Endodermal cell (in vitro differentiated cells): ENCODE data around the gene CBFA2T3. TPM values are rescaled to one million over a fixed set of nuclear protein-coding genes. Genes with fewer than 3 reads are reported as not detected.
"Not testable (repeated sequence)": the region's sequence is repeated elsewhere in the genome, so short reads cannot be mapped to it uniquely, and the experiment has no call there.

Experiments used
- DNase-seq: peaks from one replicate; pipeline ENCODE4 v3.0.0-alpha.2; 2017
- H3K27ac ChIP-seq: 2 replicates; pipeline ENCODE4 v1.5.1; 2013; ENCODE audit warnings: mild to moderate bottlenecking, low read depth, low read length, moderate library complexity
- H3K27me3 ChIP-seq: 2 replicates; pipeline ENCODE4 v1.6.1; 2013; ENCODE audit warnings: mild to moderate bottlenecking, low read length, moderate library complexity; ENCODE audit not compliant: insufficient read depth, control insufficient read depth, poor library complexity, severe bottlenecking
- H3K36me3 ChIP-seq: 2 replicates; pipeline ENCODE4 v1.7.0; 2013; ENCODE audit warnings: mild to moderate bottlenecking, low read length, moderate library complexity; ENCODE audit not compliant: control insufficient read depth, insufficient read depth
- H3K4me1 ChIP-seq: one replicate; pipeline ENCODE4 v1.7.0; 2013; ENCODE audit warnings: low read length; ENCODE audit not compliant: control insufficient read depth, insufficient read depth
- H3K4me3 ChIP-seq: 2 replicates; pipeline ENCODE4 v1.5.1; 2013; ENCODE audit warnings: mild to moderate bottlenecking, low read length, moderate library complexity
- H3K9ac ChIP-seq: 2 replicates; pipeline ENCODE4 v1.6.1; 2013; ENCODE audit warnings: mild to moderate bottlenecking, low read length, moderate library complexity; ENCODE audit not compliant: poor library complexity, severe bottlenecking; ENCODE audit errors: extremely low read depth
- H3K9me3 ChIP-seq: 2 replicates; pipeline ENCODE4 v1.6.1; 2013; ENCODE audit warnings: mild to moderate bottlenecking, low read length, moderate library complexity; ENCODE audit not compliant: control insufficient read depth
- H3K27ac Mint-ChIP-seq: 2 replicates; pipeline ENCODE4 v1.8.0; 2020; ENCODE audit warnings: mixed read lengths
- H3K27me3 Mint-ChIP-seq: 2 replicates; pipeline ENCODE4 v1.8.0; 2021; ENCODE audit warnings: mild to moderate bottlenecking, mixed read lengths; ENCODE audit not compliant: insufficient read depth
- H3K36me3 Mint-ChIP-seq: 2 replicates; pipeline ENCODE4 v1.8.0; 2020; ENCODE audit warnings: low read depth, mixed read lengths
- H3K4me1 Mint-ChIP-seq: 2 replicates; pipeline ENCODE4 v1.8.0; 2020; ENCODE audit warnings: mixed read lengths
- H3K4me3 Mint-ChIP-seq: 2 replicates; pipeline ENCODE4 v1.8.0; 2020; ENCODE audit warnings: mild to moderate bottlenecking, moderate library complexity, mixed read lengths
- H3K9me3 Mint-ChIP-seq: 2 replicates; pipeline ENCODE4 v1.8.0; 2020; ENCODE audit warnings: mild to moderate bottlenecking, mixed read lengths
- CTCF ChIP-seq: fragments of 200-600 bp; sonication (generic); conservative IDR thresholded peaks from 2 replicates; pipeline ENCODE4 v1.5.0; 2021; ENCODE audit warnings: antibody characterized with exemption, mild to moderate bottlenecking
- WGBS, 2 experiments: methylation state at CpG; one replicate each; pipeline versions ENCODE4 v1.1.5 to v1.1.7; 2013; ENCODE audit warnings: missing lambda C conversion rate in 2 of 2, mixed read lengths in 1 of 2; ENCODE audit not compliant: insufficient coverage in 1 of 2, insufficient read length in 1 of 2; 5-methylcytosine and 5-hydroxymethylcytosine counted together
- total RNA-seq, 2 donors: library from RNA; stranded (reverse); fragmentation: NEBNext Ultra II Directional in 1 of 2; extraction: Animal tissue kit (Norgen Biotek cat#: 25700) in 1 of 2; gene quantifications; 2 replicates in 1 of 2; 3 replicates in 1 of 2; pipeline ENCODE4 v1.2.1, GENCODE V29; 2021

Gene CBFA2T3
- total RNA-seq, 2 donors from 2014 or later = 1.0 to 3.1 TPM

GRCh38 chr16:89010210-89010925 is 33.4 kb upstream of the CBFA2T3 start:
- Mint-ChIP-seq H3K27ac (no peak overlapping the region), H3K4me3 (no peak overlapping the region), H3K4me1 (no peaks in the 10 kb centered on the region), H3K9me3 (peaks cover 3% of the 10 kb centered on the region), H3K27me3 (peaks cover 13% of the 10 kb centered on the region), H3K36me3 (no peaks in the 10 kb centered on the region)
- Histone ChIP-seq H3K36me3 (no peaks in the 10 kb centered on the region), H3K9me3 (no peaks in the 10 kb centered on the region), H3K4me3 (no peak overlapping the region), H3K9ac (no peak overlapping the region), H3K27ac (no peak overlapping the region), H3K4me1 (no peaks in the 10 kb centered on the region), H3K27me3 (no peaks in the 10 kb centered on the region)
- TF ChIP-seq CTCF = no peak
- DNase-seq = peak; percentile 30
- WGBS, 2 experiments = 68 to 75% methylated on average over 9 to 14 of the region's 14 CpGs

- no peaks in the 10 kb centered on the region for H3K4me1 ChIP-seq
- H3K27me3 Mint-ChIP-seq = peaks cover 17% of the 10 kb centered on the region
- 56 to 71% methylated on average over 5 to 17 of the region's 17 CpGs for WGBS, 2 experiments
- no peak overlapping the region for H3K27ac Mint-ChIP-seq
- H3K4me3 Mint-ChIP-seq = no peak overlapping the region
- H3K9me3 Mint-ChIP-seq = peaks cover 3% of the 10 kb centered on the region
- H3K4me3 ChIP-seq = no peak overlapping the region
- peak; percentile 82 for DNase-seq
- no peaks in the 10 kb centered on the region for H3K9me3 ChIP-seq
- H3K36me3 Mint-ChIP-seq = no peaks in the 10 kb centered on the region
- no peak overlapping the region for H3K9ac ChIP-seq
- H3K4me1 Mint-ChIP-seq = no peaks in the 10 kb centered on the region
- H3K36me3 ChIP-seq = no peaks in the 10 kb centered on the region
- H3K27ac ChIP-seq = no peak overlapping the region
- no peak for TF ChIP-seq CTCF
- no peaks in the 10 kb centered on the region for H3K27me3 ChIP-seq
These were observed 32.6 kb upstream of the CBFA2T3 start for GRCh38 chr16:89009343-89010209.

GRCh38 chr16:89008796-89009195 is 31.8 kb upstream of the CBFA2T3 start:
- not testable (repeated sequence) for H3K27ac ChIP-seq, H3K9me3 ChIP-seq, DNase-seq, H3K27ac Mint-ChIP-seq, H3K4me3 ChIP-seq, H3K9ac ChIP-seq, H3K4me1 Mint-ChIP-seq, H3K4me1 ChIP-seq, H3K36me3 ChIP-seq, H3K27me3 ChIP-seq, H3K4me3 Mint-ChIP-seq, H3K36me3 Mint-ChIP-seq, H3K9me3 Mint-ChIP-seq
- 71% methylated on average over 4 of the region's 4 CpGs; no CpG with 5 or more reads in 1 of the 2 experiments for WGBS, 2 experiments
- H3K27me3 Mint-ChIP-seq = peaks cover 17% of the 10 kb centered on the region
